Measurements from ENCODE around the gene UBE2L6.
"Not testable (repeated sequence)": the region's sequence is repeated elsewhere in the genome, so short reads cannot be mapped to it uniquely, and the experiment has no call there.

UBE2L6 gene

DNA sequence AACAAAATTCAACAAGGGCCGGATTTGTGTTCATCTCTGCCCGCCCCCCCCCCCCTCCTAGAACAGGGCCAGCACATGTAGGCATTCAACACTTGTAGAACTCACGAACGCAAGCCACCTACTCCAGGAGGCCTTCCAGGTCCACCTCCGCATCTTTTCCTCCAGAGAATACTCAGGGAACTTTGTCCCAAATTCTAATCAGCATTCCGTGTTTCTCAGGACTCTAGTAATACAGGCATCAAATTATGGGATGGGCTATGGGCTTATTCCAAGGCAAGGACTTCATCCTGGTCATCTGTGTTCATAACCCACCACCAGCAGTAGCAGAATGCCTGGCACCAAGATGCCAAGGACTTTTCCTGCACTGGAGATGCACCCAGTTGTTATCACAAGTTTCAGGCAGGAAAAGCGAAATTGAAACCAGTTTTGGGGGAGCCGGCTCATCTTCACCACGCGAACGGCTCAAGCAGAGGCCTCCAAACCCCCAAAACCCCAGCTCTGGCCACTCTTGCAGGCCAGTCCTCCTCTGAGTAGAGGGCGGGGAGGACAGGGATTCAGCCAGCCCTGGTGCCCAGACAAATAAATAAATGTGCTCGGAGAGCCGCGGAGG, 462 bp downstream of the UBE2L6 start:
- DNase-seq (ENCODE audit: low read depth): peak; percentile 11

DNA sequence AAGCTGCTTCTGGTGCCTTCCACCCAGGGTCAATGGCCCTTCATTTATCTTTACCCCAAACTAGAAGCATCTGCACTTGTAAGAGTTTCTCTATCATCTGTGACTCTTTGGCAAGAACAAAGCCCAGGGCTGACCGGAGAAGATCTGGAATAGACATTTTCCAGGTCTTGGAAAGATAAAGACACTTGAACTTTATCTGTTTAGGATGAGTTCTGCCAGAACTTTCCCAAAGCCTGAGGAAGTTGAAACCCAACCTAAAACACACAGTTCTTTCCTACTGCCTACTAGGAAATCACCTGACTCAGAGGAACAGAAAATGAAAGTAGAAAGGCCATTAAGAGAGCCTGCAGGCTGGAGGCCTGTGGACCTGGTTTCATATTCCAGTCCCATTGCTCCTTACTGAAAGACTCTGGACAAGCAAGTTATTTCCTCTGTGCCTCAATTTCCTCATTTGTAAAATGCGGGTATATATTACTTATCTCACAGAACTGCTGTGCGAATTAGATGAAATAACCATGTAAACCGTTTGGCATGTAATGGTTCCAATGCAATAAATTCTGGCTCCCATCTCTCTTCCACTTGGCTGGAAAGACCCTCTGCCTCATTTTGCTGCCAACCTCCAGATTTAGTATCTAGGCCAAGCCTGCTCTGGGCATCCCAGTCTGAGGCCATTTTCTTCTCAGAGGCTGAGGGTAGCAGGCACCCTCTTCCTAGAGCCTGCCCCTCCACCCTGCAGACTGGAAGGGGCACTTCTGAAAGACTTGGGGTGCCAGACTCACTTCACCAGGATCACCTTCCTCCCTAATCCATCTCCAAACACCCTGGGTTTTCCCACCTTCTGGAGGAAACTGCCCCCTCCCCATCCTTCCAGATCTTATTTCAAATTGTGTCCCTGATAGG, 1.2 kb downstream of the UBE2L6 start:
- no peak for DNase-seq (ENCODE audit: low read depth)

DNA sequence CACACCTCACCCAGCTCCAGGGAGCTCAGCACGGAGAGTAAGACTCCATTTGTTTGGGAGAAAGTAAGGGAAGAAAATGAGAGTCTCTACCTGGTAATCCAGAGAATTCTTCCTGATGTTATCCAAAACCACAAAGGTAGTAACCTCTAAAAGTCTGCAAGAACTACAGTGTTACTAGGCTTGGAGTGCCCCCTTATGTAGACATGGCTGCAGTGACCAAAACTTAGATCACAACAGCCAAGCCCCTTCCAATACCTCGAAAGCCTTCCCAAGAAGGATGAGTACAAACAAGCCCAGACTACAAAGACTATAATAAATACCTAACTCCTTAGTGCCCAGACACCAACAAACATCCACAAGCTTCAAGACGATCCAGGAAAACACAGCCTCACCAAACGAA, 4.9 kb downstream of the UBE2L6 start:
- DNase-seq (ENCODE audit: low read depth): no peak

DNA sequence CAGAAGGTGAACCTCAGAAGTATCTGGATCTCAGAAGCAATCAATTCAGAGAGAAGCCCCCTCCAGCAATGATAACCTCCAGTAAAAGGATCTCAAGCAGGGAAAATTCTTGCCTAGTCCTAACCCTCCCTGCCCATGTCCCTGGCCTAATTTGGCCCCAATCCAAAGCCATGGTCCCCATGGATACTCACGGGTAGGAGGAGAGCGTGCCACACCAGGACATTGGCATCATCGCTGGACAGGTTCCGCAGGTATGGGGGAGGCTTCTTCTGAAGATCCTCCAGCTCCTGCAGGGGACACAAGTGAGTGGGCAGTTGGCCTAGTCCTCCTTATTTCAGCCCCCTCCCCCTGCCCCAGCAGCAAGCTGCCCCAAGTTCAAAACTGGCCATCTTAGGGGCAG, 7.3 kb downstream of the UBE2L6 start:
- no peak for DNase-seq (ENCODE audit: low read depth)

DNA sequence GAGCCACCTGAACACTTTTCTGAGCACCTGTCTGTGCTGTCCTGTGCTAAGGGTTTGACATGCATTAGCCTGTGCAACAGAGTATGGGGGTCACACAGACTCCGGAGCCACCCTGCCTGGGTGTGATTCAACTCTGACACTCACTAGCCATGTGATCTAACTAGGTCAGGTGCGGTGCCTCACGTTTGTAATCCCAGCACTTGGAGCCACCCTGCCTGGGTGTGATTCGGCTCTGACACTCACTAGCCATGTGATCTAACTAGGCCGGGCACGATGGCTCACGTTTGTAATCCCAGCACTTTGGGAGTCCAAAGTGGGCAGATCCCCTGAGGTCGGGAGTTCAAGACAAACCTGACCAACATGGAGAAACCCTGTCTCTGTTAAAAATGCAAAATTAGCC, 11.4 kb downstream of the UBE2L6 start:
- DNase-seq (ENCODE audit: low read depth): no peak

DNA sequence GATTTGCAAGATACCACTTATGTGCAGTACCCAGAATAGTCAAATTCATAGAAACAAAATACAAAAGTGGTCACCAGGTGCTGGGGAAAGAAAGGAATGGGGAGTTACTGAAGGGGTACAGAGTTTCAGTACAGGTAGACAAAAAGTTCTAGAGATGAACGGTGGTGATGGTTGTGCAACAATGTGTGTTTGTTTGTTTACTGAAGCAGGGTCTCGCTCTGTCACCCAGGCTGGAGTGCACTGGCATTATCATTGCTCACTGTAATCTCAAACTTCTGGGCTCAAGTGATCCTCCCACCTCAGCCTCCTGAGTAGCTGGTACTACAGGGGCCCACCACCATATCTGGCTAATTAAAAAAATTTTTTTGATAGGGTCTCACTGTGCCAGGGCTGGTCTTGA, 12.1 kb downstream of the UBE2L6 start:
- no peak for DNase-seq (ENCODE audit: low read depth)

DNA sequence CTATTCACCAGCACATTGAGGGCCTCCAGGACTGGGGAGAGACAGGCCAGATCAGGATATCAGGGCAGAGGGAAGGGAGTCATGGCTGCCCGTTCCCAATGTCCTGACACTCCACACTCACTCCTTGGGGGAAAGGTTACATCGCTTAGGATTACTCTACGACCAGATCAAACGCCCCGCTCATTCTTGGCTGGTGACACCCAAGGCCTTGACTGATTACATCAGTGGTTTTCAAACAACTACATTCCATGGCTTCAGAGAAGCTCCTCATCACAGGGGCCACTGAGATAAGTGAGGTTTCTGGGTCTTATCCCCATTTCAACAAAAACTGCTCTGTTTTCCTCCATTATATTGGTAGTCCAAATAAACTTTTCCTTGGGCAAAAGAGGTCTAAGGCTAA, 15.0 kb downstream of the UBE2L6 start:
- DNase-seq (ENCODE audit: low read depth): no peak

DNA sequence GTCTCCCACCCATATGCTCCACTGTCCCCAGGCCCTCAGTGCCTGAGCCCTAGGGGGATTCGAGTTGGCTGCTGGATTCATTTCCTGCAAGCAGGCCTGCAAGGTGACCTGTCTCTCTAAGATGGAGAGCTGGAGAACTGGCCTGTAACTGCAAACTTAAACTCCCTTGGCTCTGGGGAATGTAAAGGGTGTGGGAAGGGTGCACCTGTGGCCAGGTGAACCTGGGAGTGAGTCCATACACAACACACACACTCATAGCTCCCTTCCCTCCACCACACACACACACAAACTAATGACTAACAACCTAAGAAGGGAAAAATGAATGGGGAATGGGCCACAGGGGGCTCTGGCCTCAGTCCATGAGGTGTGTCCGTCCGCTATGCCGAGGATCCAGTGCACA, 15.5 kb downstream of the UBE2L6 start:
- no peak for DNase-seq (ENCODE audit: low read depth)

DNA sequence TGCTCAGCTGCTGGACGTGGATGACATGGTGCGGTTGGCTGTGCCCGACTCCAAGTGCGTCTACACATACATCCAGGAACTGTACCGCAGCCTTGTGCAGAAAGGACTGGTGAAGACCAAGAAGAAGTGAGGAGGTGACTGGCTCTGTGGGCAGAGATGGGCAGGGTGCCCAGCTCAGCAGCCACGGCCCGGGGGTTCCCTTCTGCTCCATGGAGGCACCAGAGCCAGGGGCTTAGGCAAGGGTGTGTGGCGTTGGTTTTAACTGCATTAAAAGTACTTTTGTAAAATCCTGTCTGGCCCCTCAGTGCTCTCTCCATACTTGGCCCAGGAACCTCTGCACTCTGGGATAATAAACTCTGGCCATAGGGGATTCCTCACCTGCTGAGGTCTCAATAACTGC, 17.5 kb downstream of the UBE2L6 start:
- DNase-seq (ENCODE audit: low read depth): no peak

DNA sequence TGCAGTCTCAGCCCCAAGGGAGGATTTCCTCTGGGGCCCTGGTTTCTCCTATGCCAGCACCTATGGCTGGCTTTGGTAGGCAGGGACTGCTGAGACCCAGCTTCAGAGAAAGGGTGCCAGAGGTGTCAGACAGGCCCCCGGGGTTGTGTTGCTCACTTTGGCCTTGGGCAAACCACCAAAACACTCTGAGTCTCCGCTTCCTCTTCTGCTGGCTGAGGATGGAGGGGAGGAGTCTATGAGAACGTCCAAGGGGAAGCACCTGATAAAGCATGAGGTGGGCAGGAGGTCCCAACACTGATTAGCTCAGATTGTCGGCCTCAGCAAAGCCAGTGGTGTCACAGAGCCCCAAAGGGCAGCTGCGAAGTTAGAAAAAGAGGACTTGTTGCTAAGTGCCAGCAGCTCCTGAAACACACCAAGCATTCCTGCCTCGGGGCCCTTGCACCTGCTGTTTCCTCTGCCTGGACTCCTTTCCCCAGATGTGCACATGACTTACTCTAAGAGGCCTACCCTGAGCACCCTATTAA, 19.6 kb downstream of the UBE2L6 start:
- no peak for DNase-seq (ENCODE audit: low read depth)

DNA sequence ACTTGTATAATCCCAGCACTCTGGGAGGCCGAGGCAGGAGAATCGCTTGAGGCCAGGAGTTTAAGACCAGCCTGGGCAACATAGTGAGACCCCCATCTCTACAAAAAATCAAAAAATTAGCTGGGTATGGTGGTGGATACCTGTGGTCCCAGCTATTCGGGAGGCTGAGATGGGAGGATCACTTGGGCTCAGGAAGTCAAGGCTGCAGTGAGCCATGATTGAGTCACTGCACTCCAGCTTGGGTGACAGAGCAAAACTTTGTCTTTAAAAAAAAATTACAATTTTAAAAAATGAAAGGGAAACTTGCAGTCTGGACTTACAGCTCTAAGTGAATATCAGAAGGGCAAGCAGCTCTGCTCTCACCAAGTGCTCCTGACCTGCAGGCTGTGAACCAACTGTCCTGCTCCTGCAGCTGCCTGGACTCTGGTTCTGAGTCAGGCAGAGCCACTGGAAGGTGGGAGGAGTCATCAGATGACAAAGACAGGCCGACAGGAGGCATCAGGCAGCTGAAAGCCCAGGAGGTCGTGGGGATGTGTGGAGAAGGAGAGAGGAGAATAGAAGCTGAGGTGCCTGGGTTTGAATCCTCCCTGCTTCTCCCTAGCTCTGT, 20.5 kb downstream of the UBE2L6 start:
- DNase-seq (ENCODE audit: low read depth): no peak

DNA sequence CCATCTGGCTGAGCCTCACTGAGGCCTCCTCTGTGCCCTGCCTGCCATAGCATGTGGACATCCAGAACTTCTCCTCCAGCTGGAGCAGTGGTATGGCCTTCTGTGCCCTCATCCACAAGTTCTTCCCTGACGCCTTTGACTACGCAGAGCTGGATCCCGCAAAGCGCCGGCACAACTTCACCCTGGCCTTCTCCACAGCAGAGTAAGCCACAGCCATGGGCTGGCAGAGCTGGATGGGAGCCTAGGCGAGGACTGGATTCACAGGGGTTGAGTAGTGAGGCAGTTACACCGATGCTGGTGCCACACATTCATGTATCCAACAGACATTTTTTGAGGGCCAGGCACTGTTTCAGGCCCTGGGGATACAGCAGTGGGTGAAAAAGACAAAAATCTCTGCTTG, 21.0 kb downstream of the UBE2L6 start:
- no peak for DNase-seq (ENCODE audit: low read depth)

DNA sequence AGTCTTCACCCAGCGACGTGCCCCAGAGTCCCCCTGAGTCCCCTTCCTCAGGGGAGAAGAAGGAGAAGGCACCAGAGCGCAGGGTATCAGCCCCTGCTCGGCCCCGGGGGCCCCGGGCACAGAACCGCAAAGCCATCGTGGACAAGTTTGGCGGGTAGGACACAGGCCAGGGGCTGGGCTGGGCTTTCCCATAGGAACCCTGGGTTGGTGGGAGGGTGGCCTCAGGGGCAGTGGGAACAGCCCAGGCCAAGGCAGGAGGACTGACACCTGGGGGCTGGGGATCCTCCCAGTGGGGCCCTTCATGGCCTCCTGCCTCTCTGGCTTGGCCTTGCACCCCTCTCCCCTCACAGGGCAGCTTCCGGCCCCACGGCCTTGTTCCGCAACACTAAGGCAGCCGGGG, 21.6 kb downstream of the UBE2L6 start:
- DNase-seq (ENCODE audit: low read depth): no peak

DNA sequence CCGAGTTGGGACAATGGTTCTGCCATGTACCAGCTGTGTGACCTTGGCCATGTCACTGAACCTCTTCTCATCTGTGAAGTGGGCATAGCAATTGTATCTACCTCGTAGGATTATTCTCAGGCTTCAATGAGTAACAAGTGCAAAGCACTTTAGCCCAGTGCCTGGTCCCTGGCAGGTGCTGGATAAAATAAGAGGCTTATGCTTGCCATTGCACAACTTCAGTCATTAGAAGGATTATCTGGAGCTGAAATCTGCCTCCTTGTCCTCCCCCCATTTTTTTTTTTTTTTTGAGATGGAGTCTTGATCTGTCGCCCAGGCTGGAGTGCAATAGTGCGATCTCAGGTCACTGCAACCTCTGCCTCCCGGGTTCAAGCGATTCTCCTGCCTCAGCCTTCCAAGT, 22.9 kb downstream of the UBE2L6 start:
- no peak for DNase-seq (ENCODE audit: low read depth)

DNA sequence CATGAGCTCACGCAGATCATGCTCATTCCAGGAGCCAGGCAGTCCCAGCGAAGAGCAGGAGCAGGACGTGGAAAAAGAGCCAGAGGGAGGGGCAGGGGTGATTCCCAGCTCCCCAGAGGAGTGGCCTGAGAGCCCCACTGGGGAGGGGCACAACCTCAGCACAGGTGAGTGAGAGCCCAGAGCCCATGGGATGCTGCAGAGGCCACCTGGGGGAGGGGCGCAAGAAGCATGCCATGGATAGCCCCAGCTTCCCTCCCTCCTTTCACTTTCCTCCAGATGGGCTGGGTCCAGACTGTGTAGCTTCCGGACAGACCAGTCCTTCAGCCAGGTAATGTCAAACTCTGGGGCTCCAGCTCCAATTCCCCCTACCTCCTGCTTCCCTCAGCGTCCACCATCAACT, 23.9 kb downstream of the UBE2L6 start:
- DNase-seq (ENCODE audit: low read depth): no peak

DNA sequence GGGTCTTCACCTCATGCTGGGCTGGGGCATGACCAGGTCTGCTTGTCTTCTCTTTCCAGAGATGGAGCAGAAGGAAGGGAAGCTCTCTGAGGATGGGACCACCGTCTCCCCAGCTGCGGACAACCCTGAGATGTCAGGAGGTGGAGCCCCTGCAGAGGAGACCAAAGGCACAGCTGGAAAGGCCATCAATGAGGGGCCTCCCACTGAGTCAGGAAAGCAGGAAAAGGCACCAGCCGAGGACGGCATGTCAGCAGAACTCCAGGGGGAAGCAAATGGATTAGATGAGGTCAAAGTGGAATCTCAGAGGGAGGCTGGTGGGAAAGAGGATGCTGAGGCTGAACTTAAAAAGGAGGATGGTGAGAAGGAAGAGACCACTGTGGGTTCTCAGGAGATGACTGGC, 24.9 kb downstream of the UBE2L6 start:
- no peak for DNase-seq (ENCODE audit: low read depth)

DNA sequence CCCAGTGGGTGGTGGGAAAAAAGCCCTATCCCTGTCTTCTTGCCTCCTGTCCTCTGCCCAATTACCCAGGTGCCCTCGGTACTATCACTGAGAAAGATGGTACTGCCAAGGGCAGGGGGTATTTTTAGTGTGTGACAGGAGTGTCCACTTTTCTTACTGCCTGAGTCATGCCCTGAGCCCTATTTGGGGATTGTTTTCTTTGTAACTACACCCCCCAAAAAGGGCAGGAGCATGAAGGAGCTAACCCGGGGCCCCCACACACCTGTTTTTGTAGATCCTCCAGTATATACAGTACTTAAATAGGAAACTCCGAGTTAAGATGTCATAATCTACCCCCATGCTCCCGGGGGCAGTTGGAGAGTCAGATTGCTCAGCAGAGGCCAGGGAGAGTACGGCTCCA, 26.3 kb downstream of the UBE2L6 start:
- no peak for DNase-seq (ENCODE audit: low read depth)

DNA sequence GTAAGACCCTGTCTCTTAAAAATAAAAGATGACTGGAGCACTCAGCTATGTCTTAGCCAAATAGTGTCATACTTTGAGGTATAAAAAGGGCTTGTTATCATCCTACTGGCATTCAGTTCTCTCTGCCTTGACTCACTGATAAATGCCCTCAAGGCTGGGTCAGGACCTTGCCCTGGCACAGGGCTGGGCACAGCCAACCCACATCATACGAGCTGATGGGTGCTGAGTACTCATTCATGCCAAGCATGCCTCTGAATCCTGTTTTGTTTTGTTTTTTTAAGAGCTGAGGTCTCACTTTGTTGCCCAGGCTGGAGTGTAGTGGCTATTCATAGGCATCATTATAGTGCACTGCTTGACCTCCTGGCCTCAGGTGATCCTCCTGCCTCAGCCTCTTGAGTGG, 28.1 kb downstream of the UBE2L6 start:
- no peak for DNase-seq (ENCODE audit: low read depth)

DNA sequence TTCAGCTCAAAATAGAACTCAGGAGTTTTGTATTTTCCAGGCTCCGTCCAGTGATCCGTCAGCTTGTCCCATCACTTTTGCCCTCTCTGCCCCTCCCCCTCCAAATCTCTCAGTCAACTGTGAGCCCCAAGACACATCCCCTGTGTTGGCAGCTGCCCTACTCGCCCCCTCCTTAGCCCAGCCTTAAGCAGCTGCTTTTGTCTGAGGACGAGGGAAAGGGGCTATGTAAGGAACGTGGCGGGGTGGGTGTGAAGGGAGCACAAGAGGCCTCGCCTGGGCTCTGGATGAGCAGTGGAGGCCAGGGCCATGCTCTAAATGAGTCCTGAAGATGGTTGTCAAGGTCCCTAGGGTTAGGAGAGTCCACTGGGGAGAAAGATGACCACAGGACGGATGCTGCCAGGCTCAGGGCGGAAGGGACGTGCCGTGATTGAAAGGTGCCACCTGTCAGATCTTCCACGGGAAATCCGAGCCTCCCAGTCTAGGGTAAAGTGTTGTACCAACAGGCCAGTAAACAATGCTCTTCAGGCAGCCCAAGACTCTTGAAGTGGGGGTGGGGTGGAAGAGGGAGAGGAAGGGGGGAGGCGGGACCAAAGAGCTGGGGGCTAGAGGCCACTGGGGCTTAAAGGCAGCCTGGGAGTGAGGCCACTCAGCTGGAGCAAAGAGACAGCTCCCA, 30.4 kb downstream of the UBE2L6 start, which contains the start of gene SMTNL1:
TSS of gene SMTNL1 (plus strand) at position 649 of the 673 bp plus-strand sequence. CDS start 5,048 bp downstream, outside the sequence.
- no peak for DNase-seq (ENCODE audit: low read depth)

DNA sequence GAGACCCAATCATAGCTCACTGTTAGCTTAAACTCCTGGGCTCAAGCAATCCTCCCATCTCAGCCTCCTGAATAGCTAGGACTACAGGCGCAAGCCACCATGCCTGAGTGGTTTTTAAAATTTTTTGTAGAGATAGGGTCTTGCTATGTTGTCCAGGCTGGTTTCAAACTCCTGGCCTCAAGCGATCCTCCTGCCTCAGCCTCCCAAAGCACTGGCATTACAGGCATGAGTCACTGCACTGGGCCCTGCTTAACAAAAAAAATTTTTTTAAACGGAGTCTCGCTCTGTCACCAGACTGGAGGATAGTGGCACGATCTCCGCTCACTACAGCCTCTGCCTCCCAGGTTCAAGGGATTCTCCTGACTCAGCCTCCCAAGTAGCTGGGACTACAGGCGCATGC, 33.0 kb downstream of the UBE2L6 start:
- DNase-seq (ENCODE audit: low read depth): not testable (repeated sequence)

DNA sequence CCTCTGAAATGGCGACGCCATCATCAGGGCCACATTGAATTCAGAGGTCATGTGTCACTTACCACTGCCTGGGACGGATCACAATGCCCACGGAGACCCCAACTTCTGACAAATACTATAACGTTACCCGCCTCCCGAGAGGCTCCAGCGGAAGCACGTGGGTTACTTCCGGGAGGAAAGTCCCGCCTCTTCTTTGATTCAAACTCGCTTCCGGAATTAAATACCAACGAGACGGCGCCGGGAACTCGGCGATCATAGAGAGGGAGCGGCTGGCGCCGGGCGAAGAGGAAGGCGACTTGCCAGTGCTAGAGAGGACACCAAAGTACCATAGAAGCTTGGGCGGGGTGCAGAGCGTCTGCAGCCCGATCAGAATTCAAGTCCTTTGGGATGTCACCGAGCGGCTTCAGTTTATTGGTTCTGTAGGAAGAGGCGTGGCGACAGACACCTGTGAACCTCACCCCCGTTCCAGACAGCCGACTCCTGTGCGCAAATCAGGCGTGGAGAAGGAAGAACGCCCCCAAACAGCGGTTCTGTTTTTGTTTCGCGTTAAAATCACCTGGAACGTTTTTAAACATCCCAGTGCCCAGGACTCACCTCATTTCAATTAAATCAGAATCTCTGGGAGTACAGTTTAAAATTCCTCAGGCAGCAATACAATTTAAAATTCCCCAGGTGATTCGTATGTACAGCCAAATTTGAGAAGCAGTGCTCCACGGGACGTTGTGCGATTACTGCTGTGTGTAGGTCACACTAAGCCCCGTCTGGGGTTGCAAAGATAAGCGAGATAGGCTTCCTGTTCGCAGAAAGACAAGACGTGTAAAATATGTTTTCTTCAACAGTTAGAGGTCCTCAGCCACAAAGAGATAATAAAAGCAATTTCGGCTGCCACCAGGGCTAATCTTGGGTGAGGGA, 36.6 kb downstream of the UBE2L6 start, which contains the start of gene TIMM10:
TSS of gene TIMM10 (minus strand) at position 159 of the 912 bp plus-strand sequence. CDS start 565 bp downstream, outside the sequence.
- peak; percentile 86 for DNase-seq (ENCODE audit: low read depth)

All from activated gamma-delta T cell treated with anti-CD3 and anti-CD28 coated beads, Interleukin-2, amount 50 U/mL, for 16 hours (primary cell).